Astrocyte of the spinal cord (primary cell): Measurements from ENCODE around the gene BAIAP3.

ENCODE experiments used
- DNase-seq: peaks from one replicate; pipeline ENCODE4 v3.0.0; 2011; ENCODE audit warnings: low read depth, low spot score
- H3K4me3 ChIP-seq: 2 replicates; pipeline ENCODE4 v1.5.1; 2011; ENCODE audit warnings: low read depth, mild to moderate bottlenecking, low read length, moderate library complexity
- CTCF ChIP-seq: IDR thresholded peaks from 2 replicates; pipeline ENCODE4 v1.5.1; 2012; ENCODE audit warnings: low read depth, mild to moderate bottlenecking, low read length, inconsistent platforms
- in situ Hi-C: cut with HindIII; loops from 2 replicates; pipeline ENCODE4 v1.10.0; 2017; ENCODE audit warnings: low sequenced_read_pairs

Gene BAIAP3

GRCh38 chr16:1367486-1368174 is 34.2 kb downstream of the BAIAP3 start:
- H3K4me3 ChIP-seq = no peak overlapping the region
- in situ Hi-C loops = no loop called here
- TF ChIP-seq CTCF = no peak
- no peak for DNase-seq

GRCh38 chr16:1371054-1371978 is 37.9 kb downstream of the BAIAP3 start:
- in situ Hi-C loops = no loop called here
- no peak for DNase-seq
- no peak overlapping the region for H3K4me3 ChIP-seq
- TF ChIP-seq CTCF = no peak

GRCh38 chr16:1372292-1372950 is 39.0 kb downstream of the BAIAP3 start:
- no peak for TF ChIP-seq CTCF
- in situ Hi-C loops = no loop called here
- no peak overlapping the region for H3K4me3 ChIP-seq
- DNase-seq = no peak

GRCh38 chr16:1374418-1375297 is 41.2 kb downstream of the BAIAP3 start:
- in situ Hi-C loops = no loop called here
- no peak for TF ChIP-seq CTCF
- no peak overlapping the region for H3K4me3 ChIP-seq
- DNase-seq = no peak

- no peak for TF ChIP-seq CTCF
- no peak overlapping the region for H3K4me3 ChIP-seq
- DNase-seq = no peak
- in situ Hi-C loops = no loop called here
These were observed 41.8 kb downstream of the BAIAP3 start for GRCh38 chr16:1375298-1375640.
